HL-60 (cell line): Measurements from ENCODE around the gene GNL3.

Experiments
- CTCF ChIP-seq: IDR thresholded peaks from one replicate; pipeline ENCODE4 v1.5.1; 2011; ENCODE audit warnings: low read length, control low read depth, inconsistent platforms; ENCODE audit not compliant: insufficient read depth
- GABPA ChIP-seq: IDR thresholded peaks from 2 replicates; pipeline ENCODE4 v1.6.1; 2012; ENCODE audit warnings: low read depth
- POLR2AphosphoS5 ChIP-seq: IDR thresholded peaks from 2 replicates; pipeline ENCODE4 v1.6.1; 2012; ENCODE audit warnings: low read depth

- TF ChIP-seq POLR2AphosphoS5 (no peak), GABPA (no peak), CTCF (no peak)
Measured at GRCh38 chr3:52671676-52672075, 14.2 kb upstream of the GNL3 start.
